ENCODE data around the gene GABBR2. TPM values are rescaled to one million over a fixed set of nuclear protein-coding genes. Genes with fewer than 3 reads are reported as not detected.

Gene GABBR2
- total RNA-seq, 1 experiment from 2014 or later, result not detected

DNA sequence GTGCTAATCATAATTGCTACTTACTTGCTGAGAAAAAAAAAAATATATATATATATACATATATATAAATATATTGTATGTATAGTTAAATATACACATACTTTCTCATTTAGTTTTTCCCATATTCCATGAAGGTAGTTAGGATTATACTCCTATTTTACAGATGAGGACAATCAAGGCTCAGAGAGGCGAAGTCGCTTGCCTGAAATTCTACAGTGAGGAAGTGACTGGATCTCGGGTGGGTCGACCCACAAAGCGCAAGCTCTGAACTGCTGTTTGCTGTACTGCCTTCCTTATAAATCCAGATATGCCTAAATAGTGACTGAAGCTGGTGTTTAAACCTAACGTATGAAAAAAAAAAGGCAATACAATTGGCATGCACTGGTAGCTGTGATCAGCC is 305.0 kb downstream of the GABBR2 start:
- no peak for DNase-seq (ENCODE audit: unreplicated experiment)
- Mint-ChIP-seq H3K4me1 (ENCODE audit: insufficient read depth, unreplicated experiment) (no peaks in the 10 kb centered on the region), H3K27ac (ENCODE audit: low read depth, unreplicated experiment) (no peak overlapping the region), H3K36me3 (ENCODE audit: insufficient read depth, unreplicated experiment) (peaks cover 6% of the 10 kb centered on the region), H3K9me3 (ENCODE audit: unreplicated experiment) (no peaks in the 10 kb centered on the region), H3K4me3 (ENCODE audit: unreplicated experiment) (no peak overlapping the region), H3K27me3 (ENCODE audit: insufficient read depth, unreplicated experiment) (peaks cover 39% of the 10 kb centered on the region)
- no peak for TF ChIP-seq CTCF (IDR thresholded peaks at IDR 0.05; ENCODE audit: unreplicated experiment)
- BruUV-seq (replicated peaks), result no TSS peak
- ChIA-PET POLR2A (no interaction called here), CTCF (no interaction called here)
- intact Hi-C loops (cut with micrococcal nuclease), result no loop called here

DNA sequence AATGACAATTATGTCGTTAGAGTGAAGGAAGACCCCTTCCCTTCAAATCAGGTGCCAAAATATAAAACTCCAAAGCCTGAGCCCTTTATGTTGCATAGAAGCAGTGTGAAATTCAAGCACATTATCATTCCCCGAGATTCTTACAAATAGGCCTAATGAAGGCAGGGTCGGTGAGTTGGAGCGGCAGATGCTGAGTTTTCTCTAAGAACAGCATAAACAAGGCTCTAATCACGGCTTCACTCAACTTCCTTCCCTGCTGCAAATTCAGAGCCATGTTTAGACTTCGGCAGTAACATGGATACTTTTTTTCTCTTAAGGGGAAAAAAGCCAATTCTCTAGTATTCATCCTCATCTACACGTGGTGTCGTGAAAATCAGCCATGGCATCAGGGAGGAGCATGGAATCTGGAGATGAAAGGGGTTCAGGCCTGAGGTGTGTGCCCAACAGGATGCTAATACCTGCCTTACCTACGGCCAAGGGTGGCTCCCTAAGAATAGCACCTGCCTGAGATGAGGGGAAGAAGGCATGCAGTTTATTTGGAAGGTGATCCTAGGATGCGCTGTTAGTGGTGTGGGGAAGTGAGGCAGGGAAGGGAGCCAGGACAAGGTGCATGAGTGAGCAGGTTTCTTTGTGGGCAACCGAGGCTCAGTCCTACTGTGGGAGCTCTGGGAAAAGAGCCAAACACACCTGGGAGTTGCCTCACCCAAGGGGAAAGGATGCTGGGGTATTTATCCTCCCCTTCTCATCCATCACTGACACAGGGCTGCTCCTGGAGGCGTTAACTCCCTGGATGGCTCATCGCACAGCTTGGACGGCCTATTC is 306.5 kb downstream of the GABBR2 start:
- BruUV-seq (replicated peaks), result no TSS peak
- Mint-ChIP-seq H3K27ac (ENCODE audit: low read depth, unreplicated experiment) (no peak overlapping the region), H3K27me3 (ENCODE audit: insufficient read depth, unreplicated experiment) (peaks cover 47% of the 10 kb centered on the region), H3K9me3 (ENCODE audit: unreplicated experiment) (no peaks in the 10 kb centered on the region), H3K36me3 (ENCODE audit: insufficient read depth, unreplicated experiment) (peaks cover 6% of the 10 kb centered on the region), H3K4me3 (ENCODE audit: unreplicated experiment) (no peak overlapping the region), H3K4me1 (ENCODE audit: insufficient read depth, unreplicated experiment) (no peaks in the 10 kb centered on the region)
- no peak for TF ChIP-seq CTCF (IDR thresholded peaks at IDR 0.05; ENCODE audit: unreplicated experiment)
- DNase-seq (ENCODE audit: unreplicated experiment), result no peak
- CTCF ChIA-PET, result no interaction called here
- intact Hi-C loops (cut with micrococcal nuclease), result no loop called here
- POLR2A ChIA-PET, result no interaction called here

- ChIA-PET CTCF (interaction anchor here (0.7 kb wide), 1 partner anchor 78 kb away, joined by 3 read pairs; no protein-coding TSS in a partner anchor), POLR2A (no interaction called here)
- TF ChIP-seq CTCF (IDR thresholded peaks at IDR 0.05; ENCODE audit: unreplicated experiment), result no peak
- intact Hi-C loops (cut with micrococcal nuclease), result no loop called here
- Mint-ChIP-seq H3K4me3 (ENCODE audit: unreplicated experiment) (no peak overlapping the region), H3K9me3 (ENCODE audit: unreplicated experiment) (no peaks in the 10 kb centered on the region), H3K27me3 (ENCODE audit: insufficient read depth, unreplicated experiment) (peaks cover 42% of the 10 kb centered on the region), H3K36me3 (ENCODE audit: insufficient read depth, unreplicated experiment) (peaks cover 12% of the 10 kb centered on the region), H3K27ac (ENCODE audit: low read depth, unreplicated experiment) (no peak overlapping the region), H3K4me1 (ENCODE audit: insufficient read depth, unreplicated experiment) (no peaks in the 10 kb centered on the region)
- no peak for DNase-seq (ENCODE audit: unreplicated experiment)
- no TSS peak for BruUV-seq (replicated peaks)
These were observed 307.4 kb downstream of the GABBR2 start for GRCh38 chr9:98401140-98402018.

GRCh38 chr9:98399950-98400683 is 308.6 kb downstream of the GABBR2 start:
- H3K27ac Mint-ChIP-seq (ENCODE audit: low read depth, unreplicated experiment), result no peak overlapping the region
- H3K4me1 Mint-ChIP-seq (ENCODE audit: insufficient read depth, unreplicated experiment), result no peaks in the 10 kb centered on the region
- H3K4me3 Mint-ChIP-seq (ENCODE audit: unreplicated experiment), result no peak overlapping the region
- POLR2A ChIA-PET, result no interaction called here
- BruUV-seq (replicated peaks), result no TSS peak
- intact Hi-C loops (cut with micrococcal nuclease), result no loop called here
- no peaks in the 10 kb centered on the region for H3K9me3 Mint-ChIP-seq (ENCODE audit: unreplicated experiment)
- CTCF ChIA-PET, result no interaction called here
- H3K27me3 Mint-ChIP-seq (ENCODE audit: insufficient read depth, unreplicated experiment), result peaks cover 41% of the 10 kb centered on the region
- no peak for DNase-seq (ENCODE audit: unreplicated experiment)
- H3K36me3 Mint-ChIP-seq (ENCODE audit: insufficient read depth, unreplicated experiment), result peaks cover 6% of the 10 kb centered on the region
- no peak for TF ChIP-seq CTCF (IDR thresholded peaks at IDR 0.05; ENCODE audit: unreplicated experiment)

All from MCF 10A (cell line).